Stimulated activated CD8-positive, alpha-beta memory T cell treated with anti-CD3 and anti-CD28 coated beads, Interleukin-7, amount 100 ng/mL, for 4 hours (primary cell): ENCODE results near the gene TMEM82.

Source experiments
- DNase-seq, 2 donors: peaks; one replicate each; pipeline ENCODE4 v3.0.0-alpha.2; 2020; ENCODE audit warnings: low read depth in 2 of 2

Gene TMEM82

DNA sequence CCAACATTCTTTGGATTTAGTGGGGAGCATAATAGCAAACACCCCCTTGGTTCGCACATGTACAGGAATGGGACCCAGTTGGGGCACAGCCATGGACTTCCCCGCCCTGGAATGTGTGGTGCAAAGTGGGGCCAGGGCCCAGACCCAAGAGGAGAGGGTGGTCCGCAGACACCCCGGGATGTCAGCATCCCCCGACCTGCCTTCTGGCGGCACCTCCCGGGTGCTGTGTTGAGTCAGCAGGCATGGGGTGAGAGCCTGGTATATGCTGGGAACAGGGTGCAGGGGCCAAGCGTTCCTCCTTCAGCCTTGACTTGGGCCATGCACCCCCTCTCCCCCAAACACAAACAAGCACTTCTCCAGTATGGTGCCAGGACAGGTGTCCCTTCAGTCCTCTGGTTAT, 43.4 kb downstream of the TMEM82 start:
- DNase-seq, result no peak

DNA sequence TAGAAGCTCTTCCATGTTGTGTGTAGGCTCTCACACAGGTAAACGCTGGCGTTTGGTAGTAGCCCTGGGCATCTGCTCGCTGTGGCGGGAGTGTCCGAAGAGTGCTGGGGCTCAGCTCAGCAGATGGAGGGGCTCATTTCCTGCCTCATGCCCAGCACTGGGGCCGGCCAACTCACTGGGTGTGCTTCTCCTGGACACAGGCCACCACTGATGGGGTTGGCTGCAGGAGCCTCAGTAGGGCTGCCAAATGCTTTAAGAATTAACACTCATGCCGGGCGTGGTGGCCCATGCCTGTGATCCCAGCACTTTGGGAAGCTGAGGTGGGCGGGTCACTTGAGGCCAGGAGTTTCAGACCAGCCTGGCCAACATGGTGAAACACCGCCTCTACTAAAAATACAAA, 44.3 kb downstream of the TMEM82 start:
- DNase-seq, result no peak

DNA sequence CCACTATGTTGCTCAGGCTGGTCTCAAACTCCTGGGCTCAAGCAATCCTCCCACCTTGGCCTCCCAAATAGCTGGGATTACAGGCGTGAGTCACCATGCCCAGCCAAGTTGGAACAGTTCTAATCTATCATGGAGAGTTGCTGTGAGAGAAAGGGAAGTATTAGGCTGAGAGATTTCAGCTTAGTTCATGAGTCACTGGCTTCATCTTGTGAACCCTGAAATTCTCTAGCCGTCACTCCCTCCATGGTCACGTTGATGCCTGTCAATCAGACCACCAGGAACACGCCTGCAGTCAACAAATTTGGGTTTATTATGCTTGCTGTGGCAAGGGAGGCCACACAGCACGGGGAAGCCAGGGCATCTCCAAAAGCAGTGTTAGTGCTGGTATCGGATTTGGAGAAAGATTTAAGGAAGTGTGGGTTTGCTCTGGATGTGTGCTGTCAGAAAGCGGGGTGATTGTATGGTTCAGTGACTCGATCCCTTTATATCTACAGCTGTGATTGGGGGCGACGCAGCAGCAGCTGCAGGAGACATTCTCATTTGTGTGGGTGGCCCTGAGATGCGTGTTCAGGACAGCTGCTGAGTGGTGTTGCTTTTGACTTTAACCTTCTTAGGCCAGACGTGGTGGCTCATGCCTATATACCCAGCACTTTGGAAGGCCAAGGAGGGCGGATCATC, 46.5 kb downstream of the TMEM82 start:
- DNase-seq, result no peak

DNA sequence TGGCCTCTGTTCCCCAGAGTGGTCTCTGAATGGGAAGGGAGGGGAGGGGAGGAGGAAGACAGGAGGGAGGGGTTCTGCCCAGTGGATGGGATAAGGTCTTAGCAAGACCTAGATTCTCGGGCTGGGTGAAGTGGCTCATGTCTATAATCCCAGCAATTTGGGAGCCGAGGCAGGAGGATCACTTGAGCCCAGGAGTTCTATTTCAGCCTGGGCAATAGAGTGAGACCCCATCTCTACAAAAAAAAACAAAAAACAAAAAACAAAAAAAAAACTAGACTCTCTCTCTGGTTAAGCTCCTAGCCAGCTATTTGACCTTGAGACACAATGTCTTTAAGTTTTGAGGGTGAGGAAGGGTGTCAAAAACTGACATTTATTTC, 53.8 kb downstream of the TMEM82 start:
- DNase-seq, result no peak
